B cell (primary cell): ENCODE results near the gene SLC38A6. TPM values are rescaled to one million over a fixed set of nuclear protein-coding genes. Genes with fewer than 3 reads are reported as not detected.

Source experiments
- ATAC-seq: fragments of 200-7000 bp; cut with Tn5 transposase; one replicate; pipeline ENCODE4 v1.10.0; 2021; ENCODE audit warnings: low read depth, mild to moderate bottlenecking, moderate number of reproducible peaks, moderate library complexity
- CTCF ChIA-PET: fragments of 350-600 bp; sonication (Branson Sonifier 250); formaldehyde crosslinking; loops from one replicate; lab custom pipeline; 2021; ENCODE audit warnings: antibody characterized with exemption, inconsistent platforms; lab: Charles Lee
- POLR2A ChIA-PET: fragments of 350-600 bp; sonication (Branson Sonifier 250); formaldehyde crosslinking; loops from one replicate; lab custom pipeline; 2021; ENCODE audit warnings: antibody characterized with exemption; lab: Charles Lee
- DNase-seq: peaks from one replicate; pipeline ENCODE4 v3.0.0; 2013
- H2AFZ ChIP-seq: 2 replicates; pipeline ENCODE4 v1.6.1; 2012; ENCODE audit warnings: mild to moderate bottlenecking, low read depth, low read length; ENCODE audit not compliant: insufficient read depth, poor library complexity, severe bottlenecking
- H3K27ac ChIP-seq, 2 donors: 1 replicate in 1 of 2; 2 replicates in 1 of 2; pipeline ENCODE4 v1.5.1; 2012 to 2013; ENCODE audit warnings: low read length in 2 of 2, mild to moderate bottlenecking in 2 of 2, moderate library complexity in 1 of 2
- H3K27me3 ChIP-seq, 4 experiments: fragments of 200-600 bp in 1 of 4; sonication (generic) in 1 of 4; replicated peaks in 1 of 4; 1 replicate in 2 of 4; 2 replicates in 2 of 4; pipeline versions ENCODE4 v1.6.1 to v1.7.0; 2013 to 2016; ENCODE audit warnings: low read length in 3 of 4, mild to moderate bottlenecking in 2 of 4, mixed read lengths in 1 of 4, moderate library complexity in 1 of 4; ENCODE audit not compliant: insufficient read depth in 4 of 4, control insufficient read depth in 3 of 4; ENCODE audit errors: control extremely low read depth in 1 of 4
- H3K36me3 ChIP-seq, 2 experiments: replicated peaks in 1 of 2; 1 replicate in 1 of 2; 2 replicates in 1 of 2; pipeline versions ENCODE4 v1.6.1 to v1.7.1; 2013; ENCODE audit warnings: low read length in 1 of 2; ENCODE audit not compliant: insufficient read depth in 2 of 2, control insufficient read depth in 1 of 2; ENCODE audit errors: control extremely low read depth in 1 of 2, extremely low read depth in 1 of 2
- H3K4me1 ChIP-seq, 2 donors: fragments of 200-600 bp in 1 of 2; sonication (generic) in 1 of 2; 1 replicate in 1 of 2; 2 replicates in 1 of 2; pipeline versions ENCODE4 v1.5.1 to v1.6.1; 2013 to 2017; ENCODE audit warnings: low read length in 2 of 2; ENCODE audit not compliant: control insufficient read depth in 2 of 2, insufficient read depth in 2 of 2
- H3K4me2 ChIP-seq: replicated peaks from 2 replicates; pipeline ENCODE3; 2012; ENCODE audit warnings: mild to moderate bottlenecking, low read depth, low read length; ENCODE audit not compliant: poor library complexity, severe bottlenecking
- H3K4me3 ChIP-seq, 5 experiments: fragments of 200-600 bp in 1 of 5; sonication (generic) in 1 of 5; 1 replicate in 3 of 5; 2 replicates in 2 of 5; pipeline versions ENCODE4 v1.5.1 to v1.7.0; 2011 to 2016; ENCODE audit warnings: low read length in 4 of 5, mild to moderate bottlenecking in 4 of 5, low read depth in 2 of 5, control low read depth in 1 of 5, moderate library complexity in 1 of 5; ENCODE audit not compliant: insufficient read depth in 1 of 5; ENCODE audit errors: control extremely low read depth in 1 of 5, extremely low read depth in 1 of 5
- H3K79me2 ChIP-seq: fragments of 200-600 bp; sonication (generic); one replicate; pipeline ENCODE4 v1.6.0; 2016; ENCODE audit warnings: low read length; ENCODE audit not compliant: control insufficient read depth, insufficient read depth
- H3K9ac ChIP-seq: fragments of 200-600 bp; sonication (generic); 2 replicates; pipeline ENCODE4 v1.6.1; 2017; ENCODE audit warnings: mild to moderate bottlenecking, low read length, moderate library complexity
- H3K9me3 ChIP-seq, 3 donors: one replicate each; pipeline versions ENCODE4 v1.6.1 to v1.7.1; 2013; ENCODE audit warnings: low read length in 2 of 3; ENCODE audit not compliant: control insufficient read depth in 2 of 3, insufficient read depth in 1 of 3; ENCODE audit errors: control extremely low read depth in 1 of 3
- H4K20me1 ChIP-seq: 2 replicates; pipeline ENCODE4 v1.6.0; 2012; ENCODE audit warnings: mild to moderate bottlenecking, low read length; ENCODE audit not compliant: insufficient read depth, control insufficient read depth, poor library complexity, severe bottlenecking
- H3K27ac Mint-ChIP-seq: one replicate; pipeline ENCODE4 v1.8.0; 2021; ENCODE audit warnings: mixed read lengths
- H3K27me3 Mint-ChIP-seq: one replicate; pipeline ENCODE4 v1.8.0; 2021; ENCODE audit warnings: mixed read lengths
- H3K4me1 Mint-ChIP-seq: one replicate; pipeline ENCODE4 v1.8.0; 2021; ENCODE audit warnings: mixed read lengths
- H3K4me3 Mint-ChIP-seq: one replicate; pipeline ENCODE4 v1.8.0; 2021; ENCODE audit warnings: mixed read lengths
- H3K9me3 Mint-ChIP-seq: one replicate; pipeline ENCODE4 v1.8.0; 2022; ENCODE audit warnings: mixed read lengths; ENCODE audit not compliant: insufficient read depth
- CTCF ChIP-seq: fragments of 200-600 bp; IDR thresholded peaks from one replicate; pipeline ENCODE4 v1.8.0; 2022; ENCODE audit warnings: antibody characterized with exemption, mild to moderate bottlenecking
- EZH2 ChIP-seq: IDR thresholded peaks from 2 replicates; pipeline ENCODE4 v1.6.1; 2012; ENCODE audit warnings: borderline replicate concordance, low read depth, mild to moderate bottlenecking, moderate library complexity, low read length; ENCODE audit not compliant: insufficient read depth, poor library complexity, severe bottlenecking
- WGBS: methylation state at CpG from one replicate; pipeline ENCODE4 v1.1.5; 2013; ENCODE audit warnings: missing lambda C conversion rate; ENCODE audit not compliant: insufficient coverage; 5-methylcytosine and 5-hydroxymethylcytosine counted together
- intact Hi-C: fragments of 100-400 bp; cut with micrococcal nuclease; formaldehyde crosslinking; loops from one replicate; pipeline ENCODE4 v1.10.0; 2022
- polyA plus RNA-seq: library from polyadenylated mRNA; depleted of rRNA; stranded (reverse); fragments of >200 nt; gene quantifications from 2 replicates; pipeline ENCODE4 v1.2.3, GENCODE V29; 2012
- total RNA-seq, 2 donors: library from RNA; stranded (reverse); fragments of 120-200 nt in 1 of 2; gene quantifications; 1 replicate in 1 of 2; 2 replicates in 1 of 2; pipeline versions ENCODE4 v1.2.3 to v1.2.4, GENCODE V29; 2013 to 2022

The SLC38A6 gene
- total and polyA plus RNA-seq, 2 donors (not counting 1 experiment from before 2014, with no cell fraction given) = 6.4 to 15.9 TPM

DNA sequence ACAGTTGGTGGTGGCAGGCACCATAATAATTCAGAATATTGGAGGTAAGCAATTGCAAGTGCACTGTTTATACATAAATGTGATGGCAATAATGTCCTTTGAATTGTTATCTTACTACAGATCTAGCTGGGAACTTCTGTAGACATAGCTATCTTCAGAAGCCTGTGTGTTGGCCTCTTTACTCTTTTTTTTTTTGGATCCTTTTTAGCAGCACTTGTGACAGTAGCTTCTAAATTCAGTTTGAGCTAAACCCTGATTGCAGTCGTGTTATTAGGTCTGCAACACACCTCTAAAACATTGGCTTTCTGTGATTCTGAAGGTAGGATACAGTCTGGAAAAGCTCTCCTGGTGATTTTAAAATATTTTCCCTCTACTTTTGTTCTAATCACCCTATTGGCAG, 38.5 kb downstream of the SLC38A6 start:
- TF ChIP-seq CTCF (no peak), EZH2 (no peak)
- Histone ChIP-seq H3K27me3 (no peaks in the 10 kb centered on the region), H3K36me3 (no peaks in the 10 kb centered on the region), H3K79me2 (no peaks in the 10 kb centered on the region), H3K4me1 (no peaks in the 10 kb centered on the region), H3K9me3 (peaks cover 0 to 5% (median 0%) of the 10 kb centered on the region in 3 donors), H2AFZ (no peak overlapping the region), H3K4me3 (no peak overlapping the region), H3K9ac (no peak overlapping the region), H4K20me1 (no peaks in the 10 kb centered on the region), H3K4me2 (no peak overlapping the region), H3K27ac (no peak overlapping the region)
- DNase-seq (no peak), ATAC-seq (no peak)
- ChIA-PET POLR2A (no interaction called here), CTCF (interaction anchor here (2.1 kb wide), 1 partner anchor 394 kb away, joined by 12 read pairs; no protein-coding TSS in a partner anchor)
- intact Hi-C loops = no loop called here
- H3K4me1 Mint-ChIP-seq = no peaks in the 10 kb centered on the region
- H3K27me3 Mint-ChIP-seq = no peaks in the 10 kb centered on the region
- no CpG with 5 or more reads among the region's 1 CpG for WGBS
- no peak overlapping the region for H3K27ac Mint-ChIP-seq
- no peaks in the 10 kb centered on the region for H3K9me3 Mint-ChIP-seq
- H3K4me3 Mint-ChIP-seq = no peak overlapping the region

DNA sequence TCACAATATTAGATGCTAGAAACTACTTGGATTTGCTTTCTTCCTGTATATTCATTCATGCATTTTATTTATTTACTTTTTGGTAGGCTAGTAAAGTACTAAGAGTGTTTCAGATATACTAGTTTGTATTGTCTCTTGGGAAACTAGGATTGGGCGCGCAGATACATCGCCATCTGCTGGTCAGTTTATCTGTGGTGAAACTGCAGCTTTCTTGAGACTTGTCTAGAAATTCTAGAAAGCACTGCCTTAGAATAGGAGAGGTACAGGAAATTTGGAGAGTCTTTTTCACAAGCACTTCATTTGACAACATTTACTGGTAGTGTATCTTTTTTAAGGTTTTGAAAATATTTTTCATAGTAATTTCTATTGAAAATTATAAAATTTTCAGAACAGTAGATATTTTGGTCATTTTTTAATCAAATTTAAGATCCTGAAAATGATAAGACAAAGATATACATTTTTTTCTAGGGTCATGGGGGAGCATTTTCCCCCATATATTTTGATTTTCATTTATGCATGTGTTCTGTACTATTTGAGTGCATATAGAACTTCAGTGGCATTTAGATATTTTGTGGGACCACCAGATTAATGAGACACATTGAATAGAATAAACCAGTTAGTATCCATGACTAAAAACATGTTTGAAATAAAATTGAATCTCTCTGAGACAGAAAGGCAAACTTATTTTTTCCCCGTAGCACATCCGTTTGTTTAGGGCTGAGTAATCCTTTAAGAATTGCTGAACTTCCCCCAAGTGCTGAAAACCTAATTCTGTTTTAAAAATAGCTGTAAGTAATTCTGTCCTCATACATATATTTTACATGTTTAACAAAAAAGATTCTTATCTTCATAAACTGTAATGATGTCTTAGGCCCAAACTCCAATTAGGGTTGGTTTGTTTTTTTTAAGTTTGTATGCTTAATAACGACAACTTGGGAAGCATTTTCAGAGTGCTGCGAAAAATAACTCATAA, 44.5 kb downstream of the SLC38A6 start:
- no peak overlapping the region for H3K4me2 ChIP-seq
- H3K9ac ChIP-seq = no peak overlapping the region
- no peak for ATAC-seq
- Mint-ChIP-seq H3K9me3 (no peaks in the 10 kb centered on the region), H3K4me3 (no peak overlapping the region), H3K27me3 (no peaks in the 10 kb centered on the region), H3K27ac (no peak overlapping the region), H3K4me1 (no peaks in the 10 kb centered on the region)
- ChIA-PET POLR2A (no interaction called here), CTCF (interaction anchor here (0.6 to 5.7 kb wide), 14 partner anchors 9 to 676 kb away, joined by 3 to 126 read pairs (median 4); partner anchors contain the start of genes SLC38A6 and TRMT5)
- no peaks in the 10 kb centered on the region for H4K20me1 ChIP-seq
- H3K4me1 ChIP-seq = no peaks in the 10 kb centered on the region
- no peak overlapping the region for H3K4me3 ChIP-seq
- intact Hi-C loops = loop anchor here (1.0 kb wide), 4 partner anchors 227 to 675 kb away; no protein-coding TSS in a partner anchor
- no peaks in the 10 kb centered on the region for H3K36me3 ChIP-seq
- H3K27ac ChIP-seq = no peak overlapping the region
- no peaks in the 10 kb centered on the region for H3K27me3 ChIP-seq
- 13% methylated on average over 3 of the region's 7 CpGs for WGBS
- peak; percentile 72 for DNase-seq
- H2AFZ ChIP-seq = no peak overlapping the region
- TF ChIP-seq EZH2 (no peak), CTCF (peak; percentile 98)
- H3K9me3 ChIP-seq = no peaks in the 10 kb centered on the region
- no peaks in the 10 kb centered on the region for H3K79me2 ChIP-seq
